ENCODE measurements around the gene RNF152. TPM values are rescaled to one million over a fixed set of nuclear protein-coding genes. Genes with fewer than 3 reads are reported as not detected.

RNF152 gene
- total RNA-seq, 2 donors from 2014 or later = 90.8 to 119 TPM

DNA sequence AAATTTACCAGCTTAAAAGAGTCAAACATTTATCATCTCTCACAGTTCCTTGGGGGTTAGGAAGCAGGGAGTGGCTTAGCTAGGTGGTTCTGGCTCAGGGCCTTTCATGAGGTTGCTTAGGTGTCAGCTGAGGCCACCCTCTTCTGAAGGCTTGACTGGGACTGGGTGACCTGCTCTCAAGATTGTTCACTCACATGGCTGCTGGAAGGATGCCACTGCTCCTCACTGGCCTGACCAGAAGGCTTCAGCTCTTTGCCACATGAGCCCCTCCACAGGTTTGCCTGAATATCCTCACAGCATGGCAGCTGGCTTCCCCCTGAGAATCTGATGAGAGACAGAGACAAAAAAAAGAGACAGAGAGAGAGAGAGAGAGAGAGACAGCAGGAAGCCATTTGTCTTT lies 17.3 kb upstream of the RNF152 start:
- Mint-ChIP-seq H3K27me3 (ENCODE audit: insufficient read depth) (no peaks in the 10 kb centered on the region), H3K36me3 (ENCODE audit: low read depth) (no peaks in the 10 kb centered on the region), H3K4me3 (no peak overlapping the region), H3K9me3 (no peaks in the 10 kb centered on the region), H3K27ac (no peak overlapping the region), H3K4me1 (peaks cover 5% of the 10 kb centered on the region)
- Histone ChIP-seq H3K9ac (ENCODE audit: extremely low read depth, low read length, poor library complexity, severe bottlenecking) (no peak overlapping the region), H3K4me1 (ENCODE audit: control insufficient read depth, insufficient read depth, low read length) (no peaks in the 10 kb centered on the region), H3K27ac (ENCODE audit: low read depth, low read length) (no peak overlapping the region), H3K27me3 (ENCODE audit: control insufficient read depth, insufficient read depth, low read length, poor library complexity, severe bottlenecking) (no peaks in the 10 kb centered on the region), H3K9me3 (ENCODE audit: control insufficient read depth, low read length) (no peaks in the 10 kb centered on the region), H3K4me3 (ENCODE audit: low read length) (no peak overlapping the region), H3K36me3 (ENCODE audit: control insufficient read depth, insufficient read depth, low read length) (no peaks in the 10 kb centered on the region)
- no peak for DNase-seq
- no peak for TF ChIP-seq CTCF (conservative IDR thresholded peaks at IDR 0.05)

- DNase-seq = no peak
- Histone ChIP-seq H3K9me3 (ENCODE audit: control insufficient read depth, low read length) (no peaks in the 10 kb centered on the region), H3K27me3 (ENCODE audit: control insufficient read depth, insufficient read depth, low read length, poor library complexity, severe bottlenecking) (no peaks in the 10 kb centered on the region), H3K9ac (ENCODE audit: extremely low read depth, low read length, poor library complexity, severe bottlenecking) (no peak overlapping the region), H3K4me1 (ENCODE audit: control insufficient read depth, insufficient read depth, low read length) (no peaks in the 10 kb centered on the region), H3K36me3 (ENCODE audit: control insufficient read depth, insufficient read depth, low read length) (no peaks in the 10 kb centered on the region), H3K4me3 (ENCODE audit: low read length) (no peak overlapping the region), H3K27ac (ENCODE audit: low read depth, low read length) (no peak overlapping the region)
- H3K4me1 Mint-ChIP-seq = peaks cover 6% of the 10 kb centered on the region
- no peaks in the 10 kb centered on the region for H3K9me3 Mint-ChIP-seq
- 89 to 100% methylated on average over 1 to 7 of the region's 7 CpGs for WGBS, 2 experiments (ENCODE audit: insufficient coverage in 1 of 2, insufficient read length in 1 of 2)
- no peaks in the 10 kb centered on the region for H3K36me3 Mint-ChIP-seq (ENCODE audit: low read depth)
- no peak for TF ChIP-seq CTCF (conservative IDR thresholded peaks at IDR 0.05)
- no peak overlapping the region for H3K4me3 Mint-ChIP-seq
- H3K27ac Mint-ChIP-seq = no peak overlapping the region
- no peaks in the 10 kb centered on the region for H3K27me3 Mint-ChIP-seq (ENCODE audit: insufficient read depth)
Observed at GRCh38 chr18:61908661-61909060, 15.9 kb upstream of the RNF152 start.

DNA sequence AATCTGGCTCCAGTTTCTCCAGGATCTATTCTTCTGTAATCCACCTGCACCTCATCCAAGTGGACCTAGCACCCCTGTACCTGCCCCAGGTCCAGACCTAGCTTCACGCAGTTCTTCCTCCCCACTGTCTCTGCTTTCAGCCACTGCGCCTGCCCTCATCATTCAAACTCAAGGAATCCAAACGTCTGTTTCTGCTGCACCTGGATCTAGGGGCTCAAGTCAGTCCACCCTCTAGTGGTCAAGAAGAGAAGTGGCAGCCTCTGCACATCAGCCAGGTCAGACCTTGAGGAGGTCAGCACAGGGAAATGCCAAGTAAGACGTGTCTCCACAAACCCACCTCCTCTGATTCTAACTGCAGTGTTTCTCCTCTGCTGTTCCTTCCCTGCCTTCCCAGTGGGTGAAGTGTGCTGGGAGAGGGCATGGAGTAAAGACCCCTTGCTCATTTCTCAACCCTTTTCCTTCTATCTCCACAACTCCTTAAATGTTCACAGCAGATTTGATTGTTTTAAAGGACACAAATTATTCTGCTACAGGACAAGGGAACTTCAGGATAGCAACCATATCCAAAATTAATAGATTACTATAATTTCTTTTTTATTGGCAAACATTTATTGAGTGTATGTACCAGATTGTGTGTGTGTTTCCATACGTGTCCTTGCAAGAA lies 8.6 kb upstream of the RNF152 start:
- H3K9ac ChIP-seq (ENCODE audit: extremely low read depth, low read length, poor library complexity, severe bottlenecking) = no peak overlapping the region
- 36 to 52% methylated on average over 4 to 5 of the region's 5 CpGs for WGBS, 2 experiments (ENCODE audit: insufficient coverage in 1 of 2, insufficient read length in 1 of 2)
- no peak overlapping the region for H3K4me3 Mint-ChIP-seq
- H3K4me3 ChIP-seq (ENCODE audit: low read length) = no peak overlapping the region
- TF ChIP-seq CTCF (conservative IDR thresholded peaks at IDR 0.05) = peak; percentile 93
- peaks cover 22% of the 10 kb centered on the region for H3K4me1 Mint-ChIP-seq
- no peaks in the 10 kb centered on the region for H3K36me3 ChIP-seq (ENCODE audit: control insufficient read depth, insufficient read depth, low read length)
- no peaks in the 10 kb centered on the region for H3K9me3 ChIP-seq (ENCODE audit: control insufficient read depth, low read length)
- H3K27me3 ChIP-seq (ENCODE audit: control insufficient read depth, insufficient read depth, low read length, poor library complexity, severe bottlenecking) = no peaks in the 10 kb centered on the region
- peaks cover 4% of the 10 kb centered on the region for H3K9me3 Mint-ChIP-seq
- no peak overlapping the region for H3K27ac Mint-ChIP-seq
- no peak overlapping the region for H3K27ac ChIP-seq (ENCODE audit: low read depth, low read length)
- DNase-seq = peak; percentile 88
- peaks cover 1% of the 10 kb centered on the region for H3K36me3 Mint-ChIP-seq (ENCODE audit: low read depth)
- H3K27me3 Mint-ChIP-seq (ENCODE audit: insufficient read depth) = peaks cover 4% of the 10 kb centered on the region
- H3K4me1 ChIP-seq (ENCODE audit: control insufficient read depth, insufficient read depth, low read length) = peaks cover 7% of the 10 kb centered on the region
